Measurements from ENCODE around the gene MB. TPM values are rescaled to one million over a fixed set of nuclear protein-coding genes. Genes with fewer than 3 reads are reported as not detected.

Gene MB
- total and polyA plus RNA-seq, 2 donors (not counting 1 experiment from before 2014, with no cell fraction given): not detected

DNA sequence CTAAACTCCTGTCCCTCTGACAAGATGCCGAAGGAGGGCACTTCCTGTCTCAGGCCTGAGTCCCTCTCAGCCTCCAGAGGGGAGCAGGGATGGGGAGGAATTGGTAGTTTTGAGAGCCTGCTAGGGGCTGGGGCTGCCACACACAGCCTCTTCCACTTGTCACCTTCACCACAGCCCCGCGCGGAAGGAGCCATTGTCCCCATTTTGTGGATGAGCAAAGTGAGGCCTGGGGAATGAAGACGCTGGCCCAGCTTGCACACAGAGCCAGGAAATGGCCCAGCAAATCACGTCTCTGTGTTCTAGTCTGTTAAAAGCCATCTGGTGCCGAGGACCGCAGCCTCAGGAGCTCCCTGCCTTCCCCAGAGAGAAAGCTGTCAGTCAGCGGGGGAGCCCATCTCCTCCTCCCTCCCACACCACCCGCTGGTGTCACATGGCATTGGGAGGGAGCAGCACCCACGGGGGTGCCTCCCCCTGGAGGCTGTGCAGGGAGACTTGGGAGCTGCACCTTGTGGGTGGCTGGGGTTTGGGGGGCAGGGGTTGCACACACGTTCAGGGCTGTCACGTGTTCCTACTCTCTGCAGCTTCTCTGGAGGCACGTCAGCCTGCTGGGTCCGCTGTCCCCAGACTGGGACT, 41.9 kb downstream of the MB start:
- DNase-seq (no peak), ATAC-seq (ENCODE audit: low read depth) (peak; percentile 21)
- no peaks in the 10 kb centered on the region for H3K36me3 ChIP-seq (replicated peaks in 1 of 2; ENCODE audit: control extremely low read depth in 1 of 2, control insufficient read depth in 1 of 2, extremely low read depth in 1 of 2, insufficient read depth in 2 of 2, low read length in 1 of 2)
- no peaks in the 10 kb centered on the region for H3K9me3 Mint-ChIP-seq (ENCODE audit: insufficient read depth)
- no peaks in the 10 kb centered on the region for H3K9me3 ChIP-seq (ENCODE audit: control extremely low read depth in 1 of 3, control insufficient read depth in 2 of 3, insufficient read depth in 1 of 3, low read length in 2 of 3)
- peaks cover 0 to 11% (median 0%) of the 10 kb centered on the region in 4 experiments for H3K27me3 ChIP-seq (replicated peaks in 1 of 4; ENCODE audit: control extremely low read depth in 1 of 4, control insufficient read depth in 3 of 4, insufficient read depth in 4 of 4, low read length in 3 of 4)
- ChIA-PET CTCF (interaction anchor here (1.0 kb wide), 1 partner anchor 225 kb away, joined by 3 read pairs; no protein-coding TSS in a partner anchor), POLR2A (no interaction called here)
- H3K4me3 ChIP-seq (ENCODE audit: control extremely low read depth in 1 of 5, extremely low read depth in 1 of 5, insufficient read depth in 1 of 5, low read depth in 2 of 5, low read length in 4 of 5): no peak overlapping the region
- intact Hi-C loops (cut with micrococcal nuclease): no loop called here
- no peaks in the 10 kb centered on the region for H4K20me1 ChIP-seq (ENCODE audit: control insufficient read depth, insufficient read depth, low read length, poor library complexity, severe bottlenecking)
- H3K27me3 Mint-ChIP-seq: peaks cover 17% of the 10 kb centered on the region
- no peak overlapping the region for H3K4me3 Mint-ChIP-seq
- no peak overlapping the region for H3K27ac Mint-ChIP-seq
- no peak overlapping the region for H3K27ac ChIP-seq (ENCODE audit: low read length in 2 of 2)
- no peak for TF ChIP-seq EZH2 (IDR thresholded peaks at IDR 0.05; ENCODE audit: borderline replicate concordance, insufficient read depth, low read depth, low read length, poor library complexity, severe bottlenecking)
- TF ChIP-seq, protein P1, sequence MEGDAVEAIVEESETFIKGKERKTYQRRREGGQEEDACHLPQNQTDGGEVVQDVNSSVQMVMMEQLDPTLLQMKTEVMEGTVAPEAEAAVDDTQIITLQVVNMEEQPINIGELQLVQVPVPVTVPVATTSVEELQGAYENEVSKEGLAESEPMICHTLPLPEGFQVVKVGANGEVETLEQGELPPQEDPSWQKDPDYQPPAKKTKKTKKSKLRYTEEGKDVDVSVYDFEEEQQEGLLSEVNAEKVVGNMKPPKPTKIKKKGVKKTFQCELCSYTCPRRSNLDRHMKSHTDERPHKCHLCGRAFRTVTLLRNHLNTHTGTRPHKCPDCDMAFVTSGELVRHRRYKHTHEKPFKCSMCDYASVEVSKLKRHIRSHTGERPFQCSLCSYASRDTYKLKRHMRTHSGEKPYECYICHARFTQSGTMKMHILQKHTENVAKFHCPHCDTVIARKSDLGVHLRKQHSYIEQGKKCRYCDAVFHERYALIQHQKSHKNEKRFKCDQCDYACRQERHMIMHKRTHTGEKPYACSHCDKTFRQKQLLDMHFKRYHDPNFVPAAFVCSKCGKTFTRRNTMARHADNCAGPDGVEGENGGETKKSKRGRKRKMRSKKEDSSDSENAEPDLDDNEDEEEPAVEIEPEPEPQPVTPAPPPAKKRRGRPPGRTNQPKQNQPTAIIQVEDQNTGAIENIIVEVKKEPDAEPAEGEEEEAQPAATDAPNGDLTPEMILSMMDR (IDR thresholded peaks at IDR 0.05): no peak
- WGBS (ENCODE audit: insufficient coverage): 40% methylated on average over 10 of the region's 15 CpGs
- H3K9ac ChIP-seq (ENCODE audit: low read length): no peak overlapping the region
- H2AFZ ChIP-seq (ENCODE audit: insufficient read depth, low read depth, low read length, poor library complexity, severe bottlenecking): no peak overlapping the region
- no peaks in the 10 kb centered on the region for H3K79me2 ChIP-seq (ENCODE audit: control insufficient read depth, insufficient read depth, low read length)
- H3K4me1 ChIP-seq (ENCODE audit: control insufficient read depth in 2 of 2, insufficient read depth in 2 of 2, low read length in 2 of 2): no peaks in the 10 kb centered on the region
- no peak overlapping the region for H3K4me2 ChIP-seq (replicated peaks; ENCODE audit: low read depth, low read length, poor library complexity, severe bottlenecking)
- H3K4me1 Mint-ChIP-seq: no peaks in the 10 kb centered on the region

DNA sequence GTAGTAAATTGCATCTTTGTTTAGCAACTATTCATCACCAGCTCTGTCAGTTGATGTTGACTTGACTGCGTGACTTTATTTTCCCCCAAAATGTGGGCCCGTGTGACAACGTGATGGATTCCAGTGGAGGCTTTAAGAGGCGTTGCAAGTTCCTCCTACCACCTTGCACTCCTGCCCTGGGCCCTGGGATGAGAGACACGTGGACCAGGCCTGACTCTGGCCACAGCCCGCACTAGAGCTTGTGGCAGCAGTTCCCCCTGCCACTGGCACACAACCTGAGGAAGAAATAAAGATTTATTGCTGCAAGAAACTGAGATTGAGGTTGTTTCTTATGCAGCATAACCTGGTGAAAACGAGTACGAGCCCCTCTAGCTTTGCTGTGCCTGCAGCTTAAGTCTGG, 44.6 kb downstream of the MB start:
- H3K79me2 ChIP-seq (ENCODE audit: control insufficient read depth, insufficient read depth, low read length): no peaks in the 10 kb centered on the region
- H4K20me1 ChIP-seq (ENCODE audit: control insufficient read depth, insufficient read depth, low read length, poor library complexity, severe bottlenecking): no peaks in the 10 kb centered on the region
- Mint-ChIP-seq H3K4me3 (no peak overlapping the region), H3K27ac (no peak overlapping the region), H3K4me1 (no peaks in the 10 kb centered on the region), H3K9me3 (ENCODE audit: insufficient read depth) (no peaks in the 10 kb centered on the region), H3K27me3 (peaks cover 27% of the 10 kb centered on the region)
- no peak overlapping the region for H3K27ac ChIP-seq (ENCODE audit: low read length in 2 of 2)
- no peak overlapping the region for H3K4me3 ChIP-seq (ENCODE audit: control extremely low read depth in 1 of 5, extremely low read depth in 1 of 5, insufficient read depth in 1 of 5, low read depth in 2 of 5, low read length in 4 of 5)
- intact Hi-C loops (cut with micrococcal nuclease): no loop called here
- no peaks in the 10 kb centered on the region for H3K4me1 ChIP-seq (ENCODE audit: control insufficient read depth in 2 of 2, insufficient read depth in 2 of 2, low read length in 2 of 2)
- H3K4me2 ChIP-seq (replicated peaks; ENCODE audit: low read depth, low read length, poor library complexity, severe bottlenecking): no peak overlapping the region
- CTCF ChIA-PET: interaction anchor here (1.6 kb wide), 1 partner anchor 10 kb away, joined by 8 read pairs; no protein-coding TSS in a partner anchor
- no peak overlapping the region for H3K9ac ChIP-seq (ENCODE audit: low read length)
- no peaks in the 10 kb centered on the region for H3K36me3 ChIP-seq (replicated peaks in 1 of 2; ENCODE audit: control extremely low read depth in 1 of 2, control insufficient read depth in 1 of 2, extremely low read depth in 1 of 2, insufficient read depth in 2 of 2, low read length in 1 of 2)
- DNase-seq (no peak), ATAC-seq (ENCODE audit: low read depth) (no peak)
- H2AFZ ChIP-seq (ENCODE audit: insufficient read depth, low read depth, low read length, poor library complexity, severe bottlenecking): no peak overlapping the region
- POLR2A ChIA-PET: no interaction called here
- 47% methylated on average over 8 of the region's 8 CpGs for WGBS (ENCODE audit: insufficient coverage)
- peaks cover 0 to 15% (median 0%) of the 10 kb centered on the region in 4 experiments for H3K27me3 ChIP-seq (replicated peaks in 1 of 4; ENCODE audit: control extremely low read depth in 1 of 4, control insufficient read depth in 3 of 4, insufficient read depth in 4 of 4, low read length in 3 of 4)
- no peaks in the 10 kb centered on the region for H3K9me3 ChIP-seq (ENCODE audit: control extremely low read depth in 1 of 3, control insufficient read depth in 2 of 3, insufficient read depth in 1 of 3, low read length in 2 of 3)
- no peak for TF ChIP-seq EZH2 (IDR thresholded peaks at IDR 0.05; ENCODE audit: borderline replicate concordance, insufficient read depth, low read depth, low read length, poor library complexity, severe bottlenecking)
- TF ChIP-seq, protein P1 (IDR thresholded peaks at IDR 0.05): no peak
